GM19324 (cell line): ENCODE results near the gene POLE2.
"Not testable (repeated sequence)": the region's sequence is repeated elsewhere in the genome, so short reads cannot be mapped to it uniquely, and the experiment has no call there.

Source experiments
- ATAC-seq: cut with Tn5 transposase; IDR thresholded peaks from one replicate; pipeline ENCODE4 v1.9.1; 2021; ENCODE audit warnings: mild to moderate bottlenecking, moderate library complexity; ENCODE audit not compliant: unreplicated experiment, low FRiP score

Gene POLE2

DNA sequence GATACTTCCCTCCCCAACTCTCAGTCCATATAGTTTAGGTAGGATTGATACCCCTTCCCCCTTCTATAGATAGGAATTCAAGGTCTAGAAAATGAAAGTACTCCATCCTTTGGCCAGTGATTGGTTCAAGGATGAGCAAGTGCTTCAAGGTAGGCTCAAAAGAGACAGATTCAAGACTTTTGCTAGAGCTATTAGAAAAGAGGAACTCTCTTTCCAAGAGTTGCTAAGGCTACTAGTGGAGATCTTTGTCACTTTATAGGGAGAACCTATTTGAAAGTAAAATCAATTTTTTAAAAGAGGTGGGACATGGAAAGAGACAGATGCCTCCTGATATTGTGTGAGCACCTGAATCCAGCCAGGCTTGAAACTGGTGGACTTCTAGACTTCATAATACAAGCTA, 17.5 kb downstream of the POLE2 start:
- ATAC-seq: no peak

GRCh38 chr14:49659526-49660455, 28.2 kb downstream of the POLE2 start:
- no peak for ATAC-seq

DNA sequence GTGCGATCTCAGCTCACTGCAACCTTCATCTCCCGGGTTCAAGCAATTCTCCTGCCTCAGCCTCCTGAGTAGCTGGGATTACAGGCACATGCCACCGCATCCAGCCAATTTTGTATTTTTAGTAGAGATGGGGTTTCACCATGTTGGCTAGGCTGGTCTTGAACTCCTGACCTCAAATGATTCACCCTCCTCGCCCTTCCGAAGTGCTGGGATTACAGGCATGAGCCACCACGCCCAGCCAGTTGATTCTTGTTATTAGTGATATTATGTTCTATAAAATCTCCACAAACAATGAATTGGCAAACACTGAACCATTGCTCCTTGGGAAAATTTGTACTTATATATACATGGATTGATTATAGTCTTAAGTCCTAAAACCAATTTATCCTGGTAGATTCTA, 30.5 kb downstream of the POLE2 start:
- ATAC-seq: not testable (repeated sequence)

- no peak for ATAC-seq
Observed at GRCh38 chr14:49654511-49654910, 33.5 kb downstream of the POLE2 start.

- no peak for ATAC-seq
Observed at GRCh38 chr14:49653508-49653907, 34.5 kb downstream of the POLE2 start.

- ATAC-seq: no peak
Observed at GRCh38 chr14:49642163-49642562, 45.9 kb downstream of the POLE2 start.

DNA sequence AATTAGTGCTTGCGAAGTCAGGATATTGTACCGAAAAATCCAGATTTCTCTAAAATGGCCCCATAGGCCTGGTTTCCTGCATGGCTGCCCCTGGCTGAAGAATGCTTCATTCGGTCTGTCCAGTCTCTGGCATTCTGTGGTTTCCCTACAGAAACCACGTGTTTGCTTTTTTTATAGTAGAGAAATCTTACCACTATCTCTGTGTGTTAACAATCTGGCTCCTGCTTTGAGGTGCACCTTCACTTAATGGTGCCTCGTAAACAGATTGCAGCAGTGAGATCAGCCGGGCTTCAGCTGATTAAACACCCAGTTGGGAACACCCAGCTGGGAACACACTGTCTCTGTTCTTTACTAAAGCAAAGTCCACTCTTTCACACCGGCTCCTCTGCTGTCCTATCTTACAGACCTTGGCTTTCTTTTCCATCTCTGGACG, 46.3 kb downstream of the POLE2 start:
- no peak for ATAC-seq

- ATAC-seq: no peak
Observed at GRCh38 chr14:49640540-49641417, 47.2 kb downstream of the POLE2 start.

DNA sequence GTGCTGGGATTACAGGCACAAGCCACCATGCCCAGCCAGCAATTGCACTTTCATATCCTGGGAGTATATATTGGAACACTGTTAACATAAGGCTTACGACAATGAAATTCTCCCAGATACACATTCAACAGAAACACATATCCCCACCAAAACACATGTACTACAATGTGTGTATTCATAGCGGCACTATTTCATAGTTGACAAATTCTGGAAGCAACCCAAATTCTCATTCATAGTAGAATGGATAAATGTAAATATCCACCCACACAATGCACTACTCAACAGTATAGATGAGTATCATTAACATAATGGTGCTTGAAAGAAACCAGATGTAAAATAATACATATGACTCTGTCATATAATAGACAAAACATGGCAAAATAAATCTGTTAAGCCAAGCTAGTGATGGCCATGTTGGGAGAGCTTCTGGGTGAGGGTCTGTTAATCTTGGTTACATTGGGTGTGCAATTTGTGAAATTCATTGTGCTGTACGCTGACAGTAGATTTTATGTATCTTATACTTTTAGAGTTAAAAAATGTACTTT, 50.4 kb downstream of the POLE2 start:
- no peak for ATAC-seq

- no peak for ATAC-seq
Observed at GRCh38 chr14:49636866-49637265, 51.1 kb downstream of the POLE2 start.

GRCh38 chr14:49634547-49635334, 53.3 kb downstream of the POLE2 start, which contains the start of gene DNAAF2:
DNAAF2 (minus strand) TSS chr14:49635244; CDS start chr14:49635149, 95 bp downstream.
- peak; percentile 25 for ATAC-seq

GRCh38 chr14:49633640-49634546, 54.1 kb downstream of the POLE2 start:
- peak; percentile 84 for ATAC-seq

DNA sequence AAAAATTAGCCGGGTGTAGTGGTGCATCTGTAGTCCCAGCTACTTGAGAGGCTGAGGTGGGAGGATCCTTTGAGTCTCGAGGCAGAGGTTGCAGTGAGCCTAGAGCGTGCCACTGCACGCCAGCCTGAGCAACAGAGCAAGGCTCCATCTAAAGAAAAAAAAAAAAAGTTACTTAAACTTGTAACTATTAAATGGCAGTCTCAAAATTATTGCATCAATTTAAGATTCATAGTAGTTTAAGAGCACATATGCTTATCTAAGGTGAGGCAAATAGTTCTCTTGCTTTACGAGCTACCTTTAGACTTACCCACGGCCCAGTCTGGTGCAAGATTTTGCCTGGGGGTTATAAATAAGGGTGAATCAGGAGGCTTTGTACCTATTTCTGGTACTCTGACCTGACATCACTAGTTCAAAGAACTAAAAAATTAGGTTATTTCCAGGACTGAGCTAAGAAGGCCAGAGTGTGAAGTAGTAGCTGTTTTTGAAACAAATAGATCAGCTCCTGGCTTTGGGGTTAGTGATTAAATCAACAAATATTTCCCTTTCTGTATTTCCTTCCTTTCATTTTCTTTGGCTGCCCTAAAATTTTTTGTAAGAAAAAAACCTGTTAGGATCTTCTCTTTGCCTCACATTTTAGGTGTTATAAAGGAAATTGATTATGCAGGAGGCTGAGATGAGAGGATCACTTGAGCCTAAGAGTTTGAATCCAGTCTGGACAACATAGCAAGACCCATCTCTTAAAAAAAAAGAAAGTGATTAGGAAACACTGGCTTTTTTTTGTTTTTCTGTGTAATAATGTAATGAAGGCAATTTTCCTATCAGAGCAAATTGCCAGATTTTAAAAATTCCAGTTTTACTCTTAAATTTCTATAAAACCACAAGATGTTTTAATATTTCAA, 63.8 kb downstream of the POLE2 start:
- no peak for ATAC-seq

DNA sequence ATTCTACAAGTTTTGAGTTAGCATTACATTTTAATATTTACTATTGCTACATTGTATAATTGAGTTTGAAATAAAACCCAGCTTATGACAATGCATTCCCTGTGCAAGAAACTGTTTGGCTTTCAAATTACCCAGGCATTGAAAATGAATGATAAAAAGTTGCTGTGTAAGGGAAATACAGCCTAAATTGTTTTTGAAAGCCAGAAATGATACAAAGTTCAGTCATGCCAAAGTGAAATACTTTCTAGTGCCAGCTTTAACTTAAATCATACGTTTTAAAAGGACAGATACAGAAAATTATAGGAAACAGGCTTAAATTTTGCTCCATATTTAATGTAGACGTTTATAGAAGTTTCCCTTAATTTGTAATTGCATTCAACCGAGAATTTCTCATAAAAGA, 64.6 kb downstream of the POLE2 start:
- ATAC-seq: no peak

DNA sequence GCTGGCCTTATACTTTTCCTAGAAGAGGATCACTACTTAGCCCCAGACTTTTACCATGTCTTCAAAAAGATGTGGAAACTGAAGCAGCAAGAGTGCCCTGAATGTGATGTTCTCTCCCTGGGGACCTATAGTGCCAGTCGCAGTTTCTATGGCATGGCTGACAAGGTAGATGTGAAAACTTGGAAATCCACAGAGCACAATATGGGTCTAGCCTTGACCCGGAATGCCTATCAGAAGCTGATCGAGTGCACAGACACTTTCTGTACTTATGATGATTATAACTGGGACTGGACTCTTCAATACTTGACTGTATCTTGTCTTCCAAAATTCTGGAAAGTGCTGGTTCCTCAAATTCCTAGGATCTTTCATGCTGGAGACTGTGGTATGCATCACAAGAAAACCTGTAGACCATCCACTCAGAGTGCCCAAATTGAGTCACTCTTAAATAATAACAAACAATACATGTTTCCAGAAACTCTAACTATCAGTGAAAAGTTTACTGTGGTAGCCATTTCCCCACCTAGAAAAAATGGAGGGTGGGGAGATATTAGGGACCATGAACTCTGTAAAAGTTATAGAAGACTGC, 65.9 kb downstream of the POLE2 start:
- ATAC-seq: no peak

DNA sequence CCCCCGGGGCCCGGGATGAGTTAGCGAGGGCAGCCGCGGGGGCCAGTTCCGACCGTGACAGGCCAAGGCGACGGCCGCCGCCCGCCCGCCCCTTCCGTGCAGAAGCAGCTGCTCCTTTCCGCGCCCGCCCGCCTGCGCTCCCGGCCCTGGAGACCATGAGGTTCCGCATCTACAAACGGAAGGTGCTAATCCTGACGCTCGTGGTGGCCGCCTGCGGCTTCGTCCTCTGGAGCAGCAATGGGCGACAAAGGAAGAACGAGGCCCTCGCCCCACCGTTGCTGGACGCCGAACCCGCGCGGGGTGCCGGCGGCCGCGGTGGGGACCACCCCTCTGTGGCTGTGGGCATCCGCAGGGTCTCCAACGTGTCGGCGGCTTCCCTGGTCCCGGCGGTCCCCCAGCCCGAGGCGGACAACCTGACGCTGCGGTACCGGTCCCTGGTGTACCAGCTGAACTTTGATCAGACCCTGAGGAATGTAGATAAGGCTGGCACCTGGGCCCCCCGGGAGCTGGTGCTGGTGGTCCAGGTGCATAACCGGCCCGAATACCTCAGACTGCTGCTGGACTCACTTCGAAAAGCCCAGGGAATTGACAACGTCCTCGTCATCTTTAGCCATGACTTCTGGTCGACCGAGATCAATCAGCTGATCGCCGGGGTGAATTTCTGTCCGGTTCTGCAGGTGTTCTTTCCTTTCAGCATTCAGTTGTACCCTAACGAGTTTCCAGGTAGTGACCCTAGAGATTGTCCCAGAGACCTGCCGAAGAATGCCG, 66.7 kb downstream of the POLE2 start:
- ATAC-seq: no peak
